Measurements from ENCODE around the gene RAPGEF1.

RAPGEF1 gene

GRCh38 chr9:131704141-131704983, 35.5 kb downstream of the RAPGEF1 start:
- DNase-seq, result no peak

DNA sequence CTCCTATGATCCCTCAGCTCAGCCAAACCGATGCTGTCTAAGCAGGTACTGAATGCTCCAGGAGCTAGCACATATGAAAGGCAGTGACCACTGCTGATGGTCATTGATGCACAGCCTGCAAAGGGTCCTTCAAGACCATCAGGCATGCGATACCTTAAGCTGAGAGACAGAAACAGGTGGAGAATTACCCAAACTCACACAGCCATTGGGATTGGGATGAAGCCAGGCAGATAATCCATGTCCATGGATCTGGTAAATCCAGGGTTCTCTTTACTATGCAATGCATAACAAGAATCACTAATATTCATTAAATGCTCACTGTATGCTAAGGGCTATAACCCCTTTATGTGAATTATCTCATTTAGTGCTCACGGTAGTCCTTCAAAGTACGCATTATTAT, 36.2 kb downstream of the RAPGEF1 start:
- DNase-seq, result no peak

- no peak for DNase-seq
These were observed 37.0 kb downstream of the RAPGEF1 start for GRCh38 chr9:131702911-131703310.

- no peak for DNase-seq
These were observed 38.0 kb downstream of the RAPGEF1 start for GRCh38 chr9:131701789-131702337.

DNA sequence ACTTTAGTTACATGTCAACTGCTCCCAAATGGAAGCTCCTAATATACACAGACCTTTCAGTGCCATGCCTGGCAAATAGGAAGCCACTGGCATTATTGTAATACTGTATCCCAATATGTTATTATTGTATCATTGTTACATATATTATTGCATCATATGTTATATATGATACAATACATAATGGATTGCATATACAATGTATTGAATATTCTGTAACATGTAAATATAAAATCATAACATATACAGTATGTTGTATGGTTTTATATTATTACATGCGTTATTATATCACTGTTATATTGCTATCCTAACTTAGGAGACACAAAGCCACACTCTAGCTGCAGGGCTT, 38.5 kb downstream of the RAPGEF1 start:
- DNase-seq, result no peak

- no peak for DNase-seq
These were observed 39.0 kb downstream of the RAPGEF1 start for GRCh38 chr9:131700765-131701435.

- no peak for DNase-seq
These were observed 39.8 kb downstream of the RAPGEF1 start for GRCh38 chr9:131700076-131700475.

- DNase-seq, result no peak
These were observed 41.3 kb downstream of the RAPGEF1 start for GRCh38 chr9:131698618-131698985.

- DNase-seq, result peak; percentile 32
These were observed 41.8 kb downstream of the RAPGEF1 start for GRCh38 chr9:131697908-131698617.

GRCh38 chr9:131697097-131697496, 42.8 kb downstream of the RAPGEF1 start:
- DNase-seq, result peak; percentile 52

- DNase-seq, result no peak
These were observed 43.9 kb downstream of the RAPGEF1 start for GRCh38 chr9:131695836-131696460.

GRCh38 chr9:131695366-131695765, 44.5 kb downstream of the RAPGEF1 start:
- no peak for DNase-seq

DNA sequence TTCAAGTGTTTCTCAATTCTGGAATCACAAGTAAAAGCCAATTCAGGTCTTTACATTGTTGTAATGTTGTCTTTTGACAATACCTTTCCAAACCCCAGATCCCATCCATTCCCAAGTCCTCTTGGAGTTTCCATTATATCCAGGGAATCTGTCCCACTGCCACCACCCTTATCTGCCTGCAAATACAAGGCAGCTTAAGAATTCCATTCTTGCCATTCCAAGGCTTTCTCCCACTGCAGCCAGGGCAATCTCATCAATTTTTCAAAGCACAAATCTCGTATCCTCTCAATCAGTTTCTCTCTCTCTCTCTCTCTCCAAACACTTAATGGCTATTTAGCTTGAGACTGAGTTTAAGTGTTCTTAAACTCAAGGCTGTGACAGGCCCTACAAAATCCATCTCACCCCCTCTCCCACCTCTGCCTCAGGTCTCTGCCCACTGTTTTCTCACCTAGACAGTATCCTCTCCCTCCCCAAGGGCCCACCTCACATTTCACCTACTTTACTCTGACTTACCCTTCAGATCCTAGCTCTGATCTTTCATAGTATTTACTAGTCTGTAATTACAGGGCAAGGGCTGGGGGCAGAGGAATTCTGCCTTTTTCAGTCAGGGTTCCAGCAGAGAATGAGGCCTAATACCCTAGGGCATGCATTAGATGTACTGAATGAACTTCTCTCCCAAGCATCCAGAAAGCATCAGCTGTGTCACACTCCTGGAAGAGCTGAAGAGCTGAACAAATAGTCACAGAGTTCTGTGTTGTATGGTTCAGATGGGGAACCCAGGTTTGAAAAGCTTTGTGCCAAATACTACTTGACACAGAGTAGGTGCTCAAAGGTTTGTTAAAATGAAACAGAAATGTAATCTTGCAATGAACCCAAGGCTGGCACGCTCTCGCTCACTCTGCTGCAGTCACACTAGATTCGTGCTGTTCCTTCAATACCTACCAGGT, 46.0 kb downstream of the RAPGEF1 start:
- no peak for DNase-seq

- DNase-seq, result no peak
These were observed 47.0 kb downstream of the RAPGEF1 start for GRCh38 chr9:131692612-131693562.

DNA sequence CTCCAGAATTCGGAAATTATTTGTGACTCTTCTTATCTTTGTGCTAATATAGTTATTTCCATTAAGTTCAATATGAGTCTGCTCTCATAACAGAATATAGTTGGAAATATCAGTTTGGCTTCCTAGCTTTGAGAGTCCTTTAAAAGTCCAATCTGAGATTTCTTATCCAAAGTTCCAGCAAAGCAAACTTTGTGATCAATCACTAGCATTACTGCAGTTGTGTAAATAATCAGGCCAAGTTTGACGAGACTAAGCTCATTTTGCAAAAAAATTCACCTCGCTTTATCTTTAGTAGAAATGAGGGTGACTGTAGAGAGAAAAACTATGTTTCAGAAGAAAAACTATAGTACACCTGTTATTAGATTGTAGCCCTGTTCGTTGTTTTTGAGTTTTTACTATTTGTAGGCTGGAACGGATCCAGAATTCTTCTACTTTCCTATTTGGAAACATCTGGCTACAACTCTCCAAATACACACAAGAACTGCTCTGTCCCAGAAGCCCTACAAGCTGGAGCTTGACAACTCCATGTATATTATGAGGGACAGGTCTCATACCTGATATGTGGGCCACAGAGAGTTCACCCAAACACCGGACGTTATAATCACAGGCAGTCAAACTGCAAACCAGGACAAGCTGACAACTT, 47.8 kb downstream of the RAPGEF1 start:
- no peak for DNase-seq

DNA sequence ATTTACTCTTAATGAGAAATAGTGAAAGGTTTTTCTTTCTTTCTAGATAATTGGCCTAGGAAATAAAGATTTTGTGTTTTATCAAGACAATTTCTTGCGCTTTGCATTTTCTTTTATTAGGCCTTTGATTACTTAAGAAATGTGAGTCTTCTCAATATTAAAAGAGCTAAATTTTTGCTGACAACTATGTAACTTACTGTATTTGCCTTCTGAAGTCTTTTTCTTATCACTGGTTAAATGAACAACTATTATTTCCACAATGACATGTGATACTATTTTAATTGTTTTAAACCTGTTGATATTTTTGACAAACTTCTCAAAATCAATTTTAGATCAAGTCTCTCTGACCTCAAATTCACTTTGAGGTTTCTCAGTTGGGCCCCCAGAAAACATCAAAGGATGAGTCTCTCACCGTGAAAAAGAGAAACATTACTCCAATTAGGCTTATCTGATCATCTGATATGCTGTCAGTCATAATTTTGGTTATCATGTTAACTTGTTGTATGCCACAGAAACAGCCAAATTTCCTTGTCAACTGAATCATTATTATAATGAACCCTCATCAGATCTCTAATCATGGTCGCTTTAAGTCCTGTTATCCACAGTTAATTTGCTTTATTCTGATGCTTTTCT, 48.8 kb downstream of the RAPGEF1 start:
- DNase-seq, result no peak

DNA sequence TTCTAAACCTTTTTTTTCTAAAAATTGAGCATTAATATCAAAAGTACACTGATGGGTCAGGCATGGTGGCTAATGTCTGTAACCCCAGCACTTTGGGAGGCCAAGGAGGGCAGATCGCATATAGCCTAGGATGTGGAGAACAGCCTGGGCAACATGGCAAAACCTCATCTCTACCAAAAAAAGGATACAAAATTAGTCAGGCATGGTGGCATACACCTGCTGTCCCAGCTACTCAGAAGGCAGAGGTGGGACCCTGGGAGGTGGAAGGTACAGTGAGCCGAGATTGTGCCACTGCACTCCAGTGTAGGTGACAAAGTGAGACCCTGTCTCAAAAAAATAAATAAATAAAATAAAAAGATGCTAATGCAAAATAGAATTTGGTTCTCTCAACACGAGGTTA, 49.4 kb downstream of the RAPGEF1 start:
- no peak for DNase-seq

DNA sequence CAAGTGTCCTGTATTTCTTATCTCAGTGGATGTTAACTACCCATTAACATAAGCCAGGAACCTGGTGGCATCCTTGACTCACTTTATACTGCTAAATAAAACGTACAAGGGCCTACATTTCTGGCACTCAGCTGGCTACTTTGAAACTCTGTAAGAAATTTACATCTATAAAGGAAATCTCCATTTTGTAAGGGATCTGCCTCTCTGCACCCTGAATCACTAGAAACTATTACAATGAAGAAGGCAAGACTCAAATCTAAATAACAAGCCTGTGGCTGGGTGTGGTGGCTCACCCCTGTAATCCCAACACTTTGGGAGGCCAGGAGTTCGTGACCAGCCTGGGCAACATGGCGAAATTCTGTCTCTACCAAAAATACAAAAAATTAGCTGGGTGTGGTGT, 51.5 kb downstream of the RAPGEF1 start:
- DNase-seq, result no peak

Data from midbrain (tissue), 1 donor.